GM12892 (cell line): ENCODE measurements around the gene APOC4.

Experiments used
- POLR2A ChIP-seq: IDR thresholded peaks from 2 replicates; pipeline ENCODE4 v1.6.1; 2011; ENCODE audit warnings: low read depth, low read length, control low read depth
- POLR2AphosphoS5 ChIP-seq: IDR thresholded peaks from 2 replicates; pipeline ENCODE4 v1.6.1; 2011; ENCODE audit warnings: low read depth, low read length, control low read depth
- TAF1 ChIP-seq: IDR thresholded peaks from 2 replicates; pipeline ENCODE4 v1.6.1; 2011; ENCODE audit warnings: low read depth, mild to moderate bottlenecking, control low read depth, low read length, borderline replicate concordance

- TF ChIP-seq POLR2A, result no peak
- TF ChIP-seq POLR2AphosphoS5, result no peak
- no peak for TF ChIP-seq TAF1
Observed at GRCh38 chr19:44927746-44928145, 14.3 kb upstream of the APOC4 start.
